PC-3 (cell line): Measurements from ENCODE around the gene GCM1. TPM values are rescaled to one million over a fixed set of nuclear protein-coding genes. Genes with fewer than 3 reads are reported as not detected.

ENCODE experiments used
- ATAC-seq: fragments of 200-7000 bp; cut with Tn5 transposase; 2 replicates; pipeline ENCODE4 v1.9.1; 2020; ENCODE audit warnings: mild to moderate bottlenecking, moderate library complexity
- BruUV-seq: library from RNA; stranded (reverse); fragments of 400-500 nt; replicated peaks from 2 replicates; lab custom pipeline; 2021; lab: Mats Ljungman, UMichigan
- CTCF ChIA-PET: fragments of 300-600 bp; sonication (Branson Sonifier 250); formaldehyde crosslinking; loops from one replicate; lab custom pipeline; 2022; ENCODE audit warnings: antibody characterized with exemption; lab: Charles Lee
- POLR2A ChIA-PET: fragments of 300-600 bp; sonication (Branson Sonifier 250); formaldehyde crosslinking; loops from one replicate; lab custom pipeline; 2022; ENCODE audit warnings: antibody characterized with exemption; ENCODE audit not compliant: unreplicated experiment; lab: Charles Lee
- DNase-seq: peaks from one replicate; pipeline ENCODE4 v3.0.0-alpha.2; 2015
- H2AFZ ChIP-seq: fragments of 300-600 bp; sonication (generic); 2 replicates; pipeline ENCODE4 v1.6.0; 2016; ENCODE audit warnings: antibody characterized with exemption, low read length
- H3F3A ChIP-seq: fragments of 300-600 bp; sonication (generic); one replicate; pipeline ENCODE4 v1.6.0; 2017; ENCODE audit warnings: antibody characterized with exemption, low read length, control low read depth, mild to moderate bottlenecking; ENCODE audit not compliant: unreplicated experiment
- H3K27ac ChIP-seq: fragments of 300-600 bp; sonication (generic); 2 replicates; pipeline ENCODE4 v1.5.1; 2016; ENCODE audit warnings: mild to moderate bottlenecking, low read length
- H3K27me3 ChIP-seq: fragments of 300-600 bp; sonication (generic); 2 replicates; pipeline ENCODE4 v1.6.1; 2016; ENCODE audit warnings: low read length, mixed read lengths
- H3K36me3 ChIP-seq: fragments of 300-600 bp; sonication (generic); 2 replicates; pipeline ENCODE4 v1.6.1; 2016; ENCODE audit warnings: low read depth, mixed run types, low read length, mixed read lengths
- H3K4me1 ChIP-seq: fragments of 300-600 bp; sonication (generic); 2 replicates; pipeline ENCODE4 v1.5.1; 2016; ENCODE audit warnings: low read length; ENCODE audit not compliant: insufficient read depth
- H3K4me2 ChIP-seq: fragments of 300-600 bp; sonication (generic); 2 replicates; pipeline ENCODE4 v1.6.0; 2016; ENCODE audit warnings: low read length
- H3K4me3 ChIP-seq: fragments of 300-600 bp; sonication (generic); 2 replicates; pipeline ENCODE4 v1.5.1; 2016; ENCODE audit warnings: mild to moderate bottlenecking, low read length, mixed read lengths
- H3K79me2 ChIP-seq: fragments of 300-600 bp; sonication (generic); 2 replicates; pipeline ENCODE4 v1.6.1; 2017; ENCODE audit warnings: low read length, mixed read lengths
- H3K9ac ChIP-seq: fragments of 300-600 bp; sonication (generic); 2 replicates; pipeline ENCODE4 v1.6.0; 2016; ENCODE audit warnings: mild to moderate bottlenecking, low read length
- H3K9me2 ChIP-seq: fragments of 300-600 bp; sonication (generic); replicated peaks from 2 replicates; pipeline ENCODE4 v1.6.1; 2016; ENCODE audit warnings: mixed run types, low read length, mixed read lengths
- H3K9me3 ChIP-seq: fragments of 300-600 bp; sonication (generic); 2 replicates; pipeline ENCODE4 v1.6.1; 2016; ENCODE audit warnings: low read length, mixed read lengths
- H4K20me1 ChIP-seq: fragments of 300-600 bp; sonication (generic); 2 replicates; pipeline ENCODE4 v1.6.1; 2016; ENCODE audit warnings: low read length, mixed read lengths
- CTCF ChIP-seq: fragments of 300-600 bp; sonication (generic); conservative IDR thresholded peaks from 2 replicates; pipeline ENCODE4 v1.5.1; 2017; ENCODE audit warnings: antibody characterized with exemption, low read depth, mild to moderate bottlenecking, low read length
- EZH2 ChIP-seq: fragments of 300-600 bp; sonication (generic); IDR thresholded peaks from one replicate; pipeline ENCODE4 v1.6.1; 2017; ENCODE audit warnings: antibody characterized with exemption, mild to moderate bottlenecking, low read length; ENCODE audit not compliant: unreplicated experiment
- EZH2phosphoT487 ChIP-seq: fragments of 300-600 bp; sonication (generic); IDR thresholded peaks from 2 replicates; pipeline ENCODE4 v1.6.1; 2018; ENCODE audit warnings: mild to moderate bottlenecking, antibody characterized with exemption, low read length, borderline replicate concordance
- intact Hi-C: fragments of 100-400 bp; cut with micrococcal nuclease; formaldehyde crosslinking; loops from 2 replicates; pipeline ENCODE4 v1.9.0; 2023
- total RNA-seq: library from RNA; depleted of rRNA; stranded (reverse); fragments of >200 nt; gene quantifications from 2 replicates; pipeline ENCODE4 v1.2.3, GENCODE V29; 2014

The GCM1 gene
- total RNA-seq, 1 experiment from 2014 or later = not detected

GRCh38 chr6:53165293-53165692 lies 16.7 kb upstream of the GCM1 start:
- Histone ChIP-seq H3K9ac (no peak overlapping the region), H3K9me3 (no peaks in the 10 kb centered on the region; the same call in 1 of the 2 replicates), H3K27ac (no peak overlapping the region), H4K20me1 (no peaks in the 10 kb centered on the region), H3K27me3 (no peaks in the 10 kb centered on the region), H2AFZ (no peak overlapping the region), H3K4me2 (no peak overlapping the region), H3K4me1 (peaks cover 16% of the 10 kb centered on the region), H3K79me2 (no peaks in the 10 kb centered on the region), H3K9me2 (no peaks in the 10 kb centered on the region), H3F3A (no peaks in the 10 kb centered on the region), H3K4me3 (no peak overlapping the region), H3K36me3 (no peaks in the 10 kb centered on the region)
- POLR2A ChIA-PET = no interaction called here
- TF ChIP-seq CTCF = no peak
- TF ChIP-seq EZH2 = no peak
- no peak for TF ChIP-seq EZH2phosphoT487
- ATAC-seq = no peak
- CTCF ChIA-PET = no interaction called here
- BruUV-seq = no TSS peak
- no peak for DNase-seq
- intact Hi-C loops = no loop called here

GRCh38 chr6:53162606-53163005 lies 14.0 kb upstream of the GCM1 start:
- Histone ChIP-seq H3K79me2 (no peaks in the 10 kb centered on the region), H3K4me2 (no peak overlapping the region), H3K9ac (no peak overlapping the region), H2AFZ (no peak overlapping the region), H3K27me3 (no peaks in the 10 kb centered on the region), H3K36me3 (no peaks in the 10 kb centered on the region), H3K4me1 (peaks cover 4% of the 10 kb centered on the region; the same call in 1 of the 2 replicates), H3K4me3 (no peak overlapping the region), H3K9me2 (no peaks in the 10 kb centered on the region), H3F3A (no peaks in the 10 kb centered on the region), H3K9me3 (no peaks in the 10 kb centered on the region; the same call in 1 of the 2 replicates), H4K20me1 (no peaks in the 10 kb centered on the region), H3K27ac (no peak overlapping the region)
- intact Hi-C loops = no loop called here
- BruUV-seq = no TSS peak
- ChIA-PET CTCF (no interaction called here), POLR2A (no interaction called here)
- DNase-seq (no peak), ATAC-seq (no peak)
- TF ChIP-seq CTCF = no peak

- ATAC-seq (no peak), DNase-seq (no peak)
- Histone ChIP-seq H3K4me2 (no peak overlapping the region), H3K4me3 (no peak overlapping the region), H3K27ac (no peak overlapping the region), H2AFZ (no peak overlapping the region), H3K4me1 (peaks cover 4% of the 10 kb centered on the region; the same call in 1 of the 2 replicates), H3K9ac (no peak overlapping the region), H3K9me2 (no peaks in the 10 kb centered on the region), H3K36me3 (no peaks in the 10 kb centered on the region), H3K27me3 (no peaks in the 10 kb centered on the region), H3K9me3 (no peaks in the 10 kb centered on the region; the same call in 1 of the 2 replicates), H4K20me1 (no peaks in the 10 kb centered on the region), H3F3A (no peaks in the 10 kb centered on the region), H3K79me2 (no peaks in the 10 kb centered on the region)
- no peak for TF ChIP-seq EZH2phosphoT487
- TF ChIP-seq CTCF = no peak
- TF ChIP-seq EZH2 = no peak
- intact Hi-C loops = no loop called here
- CTCF ChIA-PET = no interaction called here
- POLR2A ChIA-PET = no interaction called here
- BruUV-seq = no TSS peak
Measured at GRCh38 chr6:53161481-53162009, 12.9 kb upstream of the GCM1 start.
